Iris pigment epithelial cell (primary cell): Measurements from ENCODE around the gene ZCWPW1.
"Not testable (repeated sequence)": the region's sequence is repeated elsewhere in the genome, so short reads cannot be mapped to it uniquely, and the experiment has no call there.

ENCODE experiments used
- DNase-seq: peaks from one replicate; pipeline ENCODE4 v3.0.0-alpha.2; 2011; ENCODE audit warnings: low read depth

The ZCWPW1 gene

GRCh38 chr7:100353685-100354330 is 74.7 kb downstream of the ZCWPW1 start:
- DNase-seq = no peak

GRCh38 chr7:100352984-100353684 is 75.4 kb downstream of the ZCWPW1 start:
- no peak for DNase-seq

GRCh38 chr7:100352230-100352781 is 76.2 kb downstream of the ZCWPW1 start:
- DNase-seq = not testable (repeated sequence)

- DNase-seq = no peak
These were observed 76.8 kb downstream of the ZCWPW1 start for GRCh38 chr7:100351657-100352058.
